Measurements from ENCODE around the gene RNASEH2B.

- no peak for TF ChIP-seq CTCF (IDR thresholded peaks at IDR 0.05; ENCODE audit: insufficient read depth, low read length, poor library complexity, severe bottlenecking)
- no peak for TF ChIP-seq EZH2phosphoT487 (conservative IDR thresholded peaks at IDR 0.05; ENCODE audit: low read length)
These were observed 15.1 kb upstream of the RNASEH2B start for GRCh38 chr13:50894504-50894903.

Data from SU-DHL-6 (cell line).